Stimulated activated CD8-positive, alpha-beta memory T cell treated with anti-CD3 and anti-CD28 coated beads, Interleukin-15, amount 100 ng/mL, for 1 hour (primary cell): ENCODE measurements around the gene BTBD3.

Experiments used
- DNase-seq: peaks from one replicate; pipeline ENCODE4 v3.0.0-alpha.2; 2020; ENCODE audit warnings: low read depth

The BTBD3 gene

GRCh38 chr20:11970243-11970836 lies 52.6 kb downstream of the BTBD3 start:
- DNase-seq, result no peak

DNA sequence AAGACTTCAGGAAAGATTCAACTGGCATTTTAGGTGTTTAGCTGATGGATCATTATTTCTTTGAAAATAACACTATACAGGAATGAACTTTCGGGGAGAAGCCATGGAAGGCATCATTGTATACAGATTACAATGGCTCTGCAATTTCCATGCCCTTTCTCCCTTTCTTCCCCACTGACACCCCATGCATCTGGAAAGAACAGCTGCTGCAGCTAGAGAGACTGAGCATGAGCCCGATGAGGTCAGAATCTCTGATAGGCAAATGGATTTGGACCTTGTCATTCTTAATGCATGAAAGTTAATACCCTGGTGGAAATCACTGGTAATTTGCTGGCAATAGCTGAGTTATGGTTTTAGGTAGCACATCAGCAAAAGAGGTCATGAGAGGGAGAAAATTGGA lies 54.8 kb downstream of the BTBD3 start:
- DNase-seq, result no peak
